HG02885 (cell line): ENCODE results near the gene PACRG.

Experiments
- ATAC-seq: cut with Tn5 transposase; IDR thresholded peaks from one replicate; pipeline ENCODE4 v1.9.1; 2021; ENCODE audit warnings: mild to moderate bottlenecking; ENCODE audit not compliant: unreplicated experiment, poor library complexity

PACRG gene

DNA sequence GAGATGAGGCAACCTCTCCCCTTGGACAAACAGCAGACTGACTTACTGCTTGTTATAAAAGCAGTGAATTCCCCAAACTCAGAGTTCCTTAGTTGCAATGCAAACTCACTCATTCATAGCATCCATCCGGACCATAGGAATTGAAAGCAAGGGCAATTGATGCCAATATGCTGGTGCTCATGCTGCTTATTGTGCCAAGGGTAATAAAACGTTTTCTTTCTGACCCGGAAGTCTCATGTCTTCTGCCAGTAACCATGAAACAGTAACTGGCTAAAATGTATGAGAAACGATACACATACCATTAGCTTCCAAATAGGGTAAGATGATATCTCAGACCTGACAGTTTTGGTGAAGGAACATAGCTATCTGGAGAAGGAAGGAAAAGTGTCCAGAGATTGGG is 18.3 kb upstream of the PACRG start:
- ATAC-seq, result no peak

GRCh38 chr6:162710419-162710818 is 17.4 kb upstream of the PACRG start:
- ATAC-seq, result no peak

- ATAC-seq, result no peak
Observed at GRCh38 chr6:162710936-162711335, 16.8 kb upstream of the PACRG start.

DNA sequence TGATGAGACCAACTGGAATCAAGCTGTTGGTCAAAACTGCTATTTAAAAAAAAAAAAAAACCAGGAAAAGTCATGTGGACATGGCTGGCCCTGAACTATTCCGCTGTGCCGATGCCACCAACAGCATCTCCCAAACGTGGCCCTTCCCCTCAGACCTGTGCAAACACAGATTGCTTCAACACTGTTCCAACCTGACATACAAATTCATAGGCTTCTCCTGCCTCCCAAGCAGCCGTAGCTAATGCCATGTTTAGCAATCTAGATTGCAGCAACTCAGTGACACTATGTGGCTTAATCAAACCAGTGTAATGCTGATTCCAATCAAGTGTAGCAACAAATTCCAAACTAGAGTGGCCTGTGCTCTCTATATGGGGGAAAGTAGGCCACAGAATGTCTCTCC is 16.4 kb upstream of the PACRG start:
- ATAC-seq, result no peak

DNA sequence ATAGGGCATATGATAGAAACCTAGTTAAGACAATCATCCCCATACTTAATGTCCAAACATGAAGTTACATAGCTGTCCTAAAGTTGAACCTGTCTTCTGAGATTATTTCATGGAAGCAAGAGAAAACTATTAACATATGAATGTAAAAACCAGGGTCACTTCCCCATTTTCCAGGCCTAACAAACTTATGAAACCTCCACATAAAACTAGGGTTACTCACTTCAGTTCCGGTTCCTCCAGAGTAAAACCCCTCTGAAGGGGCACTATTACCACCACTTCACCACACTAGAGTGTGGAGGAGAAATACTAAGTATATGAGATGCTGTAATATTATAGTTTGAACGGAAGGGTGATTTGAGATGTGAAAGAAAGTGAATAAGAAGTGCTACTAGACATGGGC is 15.1 kb upstream of the PACRG start:
- no peak for ATAC-seq

GRCh38 chr6:162713974-162714780 is 13.6 kb upstream of the PACRG start:
- no peak for ATAC-seq

GRCh38 chr6:162715601-162716000 is 12.2 kb upstream of the PACRG start:
- no peak for ATAC-seq

DNA sequence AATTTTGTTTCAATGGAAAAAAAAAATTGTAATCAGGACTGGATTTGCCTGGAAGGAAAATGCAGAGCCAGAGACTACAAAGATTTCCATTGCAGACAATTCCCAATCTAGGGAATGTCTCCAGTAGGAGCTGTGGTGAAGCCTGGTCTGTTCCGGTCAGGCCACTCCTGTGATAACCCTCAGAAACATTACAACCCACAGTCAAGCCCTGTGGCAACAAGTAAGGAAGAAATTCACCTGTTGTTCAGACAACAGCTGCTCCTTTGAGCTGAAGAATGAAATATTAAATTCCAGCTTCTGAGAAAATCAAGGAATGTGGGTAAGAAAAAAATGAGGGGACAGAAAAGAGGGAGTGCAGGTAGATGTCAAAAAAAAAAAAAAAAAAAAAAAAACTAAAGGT is 8.2 kb upstream of the PACRG start:
- no peak for ATAC-seq

- no peak for ATAC-seq
Observed at GRCh38 chr6:162721404-162721687, 6.4 kb upstream of the PACRG start.

DNA sequence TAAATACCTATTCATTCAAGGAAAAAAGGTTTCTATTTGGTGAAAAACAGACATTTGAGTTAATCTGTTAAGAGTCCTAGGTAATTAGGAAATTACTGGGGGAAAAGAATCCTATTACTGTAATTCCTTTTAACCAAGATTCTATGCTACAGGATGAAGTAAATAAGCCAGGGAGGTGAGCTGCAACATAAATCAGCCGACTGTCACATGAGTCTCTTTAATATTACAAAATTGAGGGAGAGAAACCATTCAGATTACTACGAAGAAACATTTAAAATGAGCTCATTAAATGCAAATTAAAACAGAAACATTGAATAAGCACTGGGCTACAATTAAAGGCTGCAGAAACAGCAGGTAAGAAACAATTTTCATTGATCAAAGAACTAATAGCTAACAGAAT is 5.5 kb upstream of the PACRG start:
- no peak for ATAC-seq

DNA sequence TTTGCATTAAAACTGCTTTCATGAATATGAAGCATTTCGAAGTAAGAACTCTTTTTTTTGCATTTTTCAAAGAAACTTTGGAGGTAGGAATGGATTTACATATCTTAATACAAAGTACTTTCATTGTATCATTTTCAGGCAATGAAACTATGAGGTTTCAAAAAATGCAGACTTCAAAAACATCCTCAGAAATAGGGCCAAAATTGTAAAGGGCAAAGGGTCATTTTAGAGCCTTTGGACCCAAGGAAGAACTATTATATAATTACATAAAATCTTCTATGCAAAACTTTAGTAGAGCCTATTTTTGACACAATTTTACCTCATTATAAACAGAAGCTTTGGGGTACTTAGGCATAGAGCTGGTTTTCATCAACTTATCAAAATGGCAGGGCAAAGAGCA is 5.1 kb upstream of the PACRG start:
- ATAC-seq, result no peak

DNA sequence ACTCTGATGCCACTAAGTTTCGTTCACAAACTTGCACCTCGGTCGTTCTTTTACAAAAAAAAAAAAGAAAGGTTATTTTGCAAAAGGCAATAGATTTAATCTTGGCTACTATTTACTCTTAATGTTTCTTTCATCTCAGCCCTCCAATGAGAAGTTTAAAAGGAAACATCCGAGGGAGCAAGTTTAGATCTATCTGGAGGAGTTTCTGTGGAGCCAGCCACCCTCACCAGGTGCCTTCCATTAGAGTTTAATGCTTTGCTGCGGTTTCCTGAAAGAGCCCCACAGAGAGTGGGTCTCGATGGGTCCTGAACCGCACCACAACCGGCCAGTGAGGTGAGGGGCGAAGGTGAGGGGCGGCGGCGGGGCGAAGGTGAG is 840 bp upstream of the PACRG start:
- peak; percentile 2 for ATAC-seq

- no peak for ATAC-seq
Observed at GRCh38 chr6:162728197-162728596, 423 bp downstream of the PACRG start.

DNA sequence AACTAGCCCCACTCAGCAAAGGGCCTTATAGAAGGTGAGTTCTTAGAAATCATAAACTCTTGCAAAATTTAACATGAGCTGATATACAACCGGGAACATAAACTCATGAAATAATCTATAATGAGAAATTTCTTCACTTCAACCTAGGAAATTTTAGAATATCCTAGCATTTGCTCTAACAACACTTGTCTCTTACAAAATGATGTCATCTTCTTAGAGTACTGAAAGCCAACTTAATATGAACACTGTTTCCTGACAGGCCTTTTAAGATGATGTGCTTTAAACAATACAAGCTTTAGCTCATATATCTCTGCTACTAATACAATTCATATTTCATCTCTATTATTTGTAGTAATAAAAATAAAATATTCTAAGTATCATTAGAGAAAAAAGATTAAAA is 932 bp downstream of the PACRG start:
- no peak for ATAC-seq

DNA sequence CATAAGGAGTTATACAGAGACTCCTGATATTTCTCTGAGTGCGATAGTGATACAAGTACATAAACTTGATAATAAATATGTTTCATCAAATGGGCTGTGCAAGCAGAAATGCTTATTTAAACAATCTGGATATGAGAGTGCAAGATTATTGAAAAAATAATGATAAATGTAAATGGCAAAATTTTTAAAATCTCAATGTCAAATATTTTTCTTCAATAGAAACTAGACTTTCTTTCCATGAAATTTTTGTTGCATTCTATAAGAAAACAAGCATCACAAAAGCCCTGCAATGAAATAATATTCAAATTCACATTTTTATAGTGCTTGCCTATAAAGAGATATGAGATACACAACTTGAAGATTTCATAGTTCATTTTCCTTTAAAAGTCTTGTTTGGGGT is 2.7 kb downstream of the PACRG start:
- no peak for ATAC-seq

DNA sequence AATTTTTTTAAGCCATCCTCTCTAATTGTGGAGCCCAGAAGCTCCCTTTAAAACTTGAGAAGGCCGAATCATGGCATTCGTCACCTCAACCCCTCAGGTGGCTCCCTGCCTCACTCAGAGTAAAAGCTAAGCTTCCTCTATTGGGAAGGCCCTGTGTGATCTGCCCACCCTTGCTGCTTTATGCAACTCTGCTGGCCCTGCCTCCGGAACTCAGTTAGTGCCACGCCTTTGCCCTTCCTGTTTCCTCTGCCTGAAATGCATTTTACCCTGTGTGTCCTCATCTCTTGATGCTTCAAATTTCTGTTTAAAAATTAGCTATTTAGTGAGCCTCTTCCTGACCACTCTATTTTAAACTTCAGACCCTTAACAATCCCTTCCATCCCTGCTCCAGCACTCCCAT is 5.7 kb downstream of the PACRG start:
- peak; percentile 59 for ATAC-seq

- ATAC-seq, result no peak
Observed at GRCh38 chr6:162736961-162737360, 9.2 kb downstream of the PACRG start.

DNA sequence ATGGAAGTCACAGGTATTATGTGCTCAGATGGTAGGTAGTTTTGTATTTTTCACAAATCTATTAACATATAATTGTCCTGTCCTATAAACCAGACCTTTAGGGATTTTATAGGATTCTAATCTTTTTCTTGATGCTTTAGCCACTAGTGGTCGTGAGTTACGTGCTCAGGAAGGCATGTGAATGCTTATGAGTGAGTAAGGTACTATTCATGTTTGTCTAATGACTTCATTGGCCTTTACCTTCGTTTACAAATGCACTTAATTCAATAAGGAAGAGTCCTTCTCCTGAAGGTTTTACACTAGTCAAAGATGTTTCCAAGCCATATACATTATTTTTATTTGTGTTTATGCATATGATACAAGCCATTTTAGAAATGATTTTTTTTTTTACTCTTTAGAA is 23.0 kb downstream of the PACRG start:
- ATAC-seq, result no peak

DNA sequence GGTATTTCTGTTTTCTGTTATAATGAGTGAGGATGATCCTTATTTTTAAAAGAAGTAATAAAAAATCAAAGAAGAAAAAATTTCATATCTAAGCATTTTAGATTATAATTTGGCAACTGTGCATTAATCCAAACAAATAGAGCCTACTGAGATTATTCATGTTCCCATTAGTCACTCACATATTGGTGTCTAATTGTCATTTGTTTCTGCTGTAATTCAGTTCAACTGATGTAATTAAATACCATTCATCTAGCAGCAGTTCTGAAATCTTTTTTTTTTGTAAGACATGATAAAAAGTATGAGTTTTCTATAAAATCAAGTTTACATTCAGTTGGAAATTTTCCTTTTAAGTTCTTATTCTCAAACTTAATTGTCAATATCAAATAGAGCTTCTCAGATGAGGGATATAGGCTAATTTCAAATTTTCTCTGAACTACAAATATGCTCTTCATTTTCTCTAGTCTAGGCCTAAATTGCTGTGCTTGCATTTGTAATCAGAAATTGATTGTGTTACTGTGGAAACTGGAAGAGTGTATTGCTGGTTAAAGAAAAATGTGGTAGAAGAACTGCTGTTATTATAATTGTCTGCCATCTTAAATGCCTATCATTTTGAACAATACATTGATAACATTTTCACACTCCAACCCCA is 23.6 kb downstream of the PACRG start:
- ATAC-seq, result no peak

DNA sequence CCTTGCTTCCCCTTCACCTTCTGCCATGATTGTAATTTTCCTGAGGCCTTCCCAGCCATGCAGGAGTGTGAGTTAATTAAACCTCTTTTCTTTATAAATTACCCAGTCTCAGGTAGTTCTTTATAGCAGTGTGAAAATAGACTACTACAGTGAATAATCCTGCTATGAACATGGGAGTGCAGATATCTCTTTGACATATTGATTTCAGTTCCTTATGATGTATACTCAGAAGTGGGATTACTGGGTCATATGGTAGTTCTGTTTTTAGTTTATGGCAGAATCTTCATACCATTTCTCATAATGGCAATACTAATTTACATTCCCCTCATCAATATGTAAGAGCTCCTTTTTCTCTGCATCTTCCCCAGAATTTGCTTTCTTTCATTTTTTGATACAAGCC is 26.0 kb downstream of the PACRG start:
- ATAC-seq, result no peak

GRCh38 chr6:162770136-162770535 is 42.4 kb downstream of the PACRG start:
- no peak for ATAC-seq

GRCh38 chr6:162770955-162771354 is 43.2 kb downstream of the PACRG start:
- no peak for ATAC-seq
